ENCODE measurements around the gene ZNF562. TPM values are rescaled to one million over a fixed set of nuclear protein-coding genes. Genes with fewer than 3 reads are reported as not detected.
"Not testable (repeated sequence)": the region's sequence is repeated elsewhere in the genome, so short reads cannot be mapped to it uniquely, and the experiment has no call there.

Gene ZNF562
- total and polyA plus RNA-seq, 8 donors: 3.9 to 22.4 (median 12.3) TPM

GRCh38 chr19:9709305-9709704 lies 34.4 kb upstream of the ZNF562 start:
- no peaks in the 10 kb centered on the region for H3K27me3 ChIP-seq
- H3K27ac ChIP-seq: peak overlapping the region in 1 of 4 donors; percentile 38
- H3K9me3 ChIP-seq: no peaks in the 10 kb centered on the region
- peak in 1 of 4 donors; percentile 79 for ATAC-seq
- WGBS, 2 donors: 11 to 16% methylated on average over 1 of the region's 1 CpG
- DNase-seq: peak in 1 of 6 donors; percentile 21
- no peaks in the 10 kb centered on the region for H3K36me3 ChIP-seq
- H3K4me3 ChIP-seq: no peak overlapping the region
- H3K4me1 ChIP-seq: no peaks in the 10 kb centered on the region
- TF ChIP-seq CTCF (IDR thresholded peaks at IDR 0.05): no peak
- intact Hi-C loops (cut with DNase I): no loop called here
- FAIRE-seq: no peak

GRCh38 chr19:9705836-9706235 lies 30.9 kb upstream of the ZNF562 start:
- Histone ChIP-seq H3K9me3 (no peaks in the 10 kb centered on the region), H3K36me3 (no peaks in the 10 kb centered on the region), H3K27ac (no peak overlapping the region), H3K4me3 (no peak overlapping the region), H3K4me1 (no peaks in the 10 kb centered on the region), H3K27me3 (no peaks in the 10 kb centered on the region)
- DNase-seq (no peak), FAIRE-seq (no peak), ATAC-seq (no peak)
- TF ChIP-seq CTCF (IDR thresholded peaks at IDR 0.05): no peak
- intact Hi-C loops (cut with DNase I): no loop called here
- 76 to 78% methylated on average over 6 of the region's 6 CpGs for WGBS, 2 donors

- H3K9me3 ChIP-seq: no peaks in the 10 kb centered on the region
- ATAC-seq (no peak), DNase-seq (no peak), FAIRE-seq (no peak)
- WGBS, 2 donors: 71 to 76% methylated on average over 6 of the region's 6 CpGs
- intact Hi-C loops (cut with DNase I): no loop called here
- no peaks in the 10 kb centered on the region for H3K27me3 ChIP-seq
- H3K4me3 ChIP-seq: no peak overlapping the region
- TF ChIP-seq CTCF (IDR thresholded peaks at IDR 0.05): no peak
- H3K27ac ChIP-seq: no peak overlapping the region
- no peaks in the 10 kb centered on the region for H3K36me3 ChIP-seq
- no peaks in the 10 kb centered on the region for H3K4me1 ChIP-seq
Measured at GRCh38 chr19:9702186-9702585, 27.3 kb upstream of the ZNF562 start.

GRCh38 chr19:9700229-9700981 lies 25.5 kb upstream of the ZNF562 start:
- no peaks in the 10 kb centered on the region for H3K27me3 ChIP-seq
- ATAC-seq: no peak
- no peak overlapping the region for H3K4me3 ChIP-seq
- WGBS, 2 donors: 83 to 89% methylated on average over 22 of the region's 22 CpGs
- FAIRE-seq: no peak
- TF ChIP-seq CTCF (IDR thresholded peaks at IDR 0.05): no peak
- no peaks in the 10 kb centered on the region for H3K4me1 ChIP-seq
- no peak overlapping the region for H3K27ac ChIP-seq
- DNase-seq: peak in 1 of 6 donors; percentile 30
- intact Hi-C loops (cut with DNase I): no loop called here
- H3K36me3 ChIP-seq: no peaks in the 10 kb centered on the region
- no peaks in the 10 kb centered on the region for H3K9me3 ChIP-seq

- H3K9me3 ChIP-seq; H3K27me3 ChIP-seq; H3K4me1 ChIP-seq; H3K36me3 ChIP-seq; intact Hi-C loops (cut with DNase I); H3K27ac ChIP-seq; ATAC-seq; FAIRE-seq; DNase-seq; H3K4me3 ChIP-seq: not testable (repeated sequence)
- 43 to 50% methylated on average over 4 of the region's 4 CpGs for WGBS, 2 donors
Measured at GRCh38 chr19:9690301-9690700, 15.4 kb upstream of the ZNF562 start.

GRCh38 chr19:9679996-9680395 lies 5.1 kb upstream of the ZNF562 start:
- 89 to 92% methylated on average over 17 to 30 of the region's 30 CpGs for WGBS, 2 donors
- intact Hi-C loops (cut with DNase I): not testable (repeated sequence)

GRCh38 chr19:9675358-9675901 lies 530 bp upstream of the ZNF562 start:
- H3K4me1 ChIP-seq; ATAC-seq; H3K27me3 ChIP-seq; intact Hi-C loops (cut with DNase I); H3K36me3 ChIP-seq; H3K9me3 ChIP-seq; FAIRE-seq: not testable (repeated sequence)
- Histone ChIP-seq H3K27ac (peak overlapping the region; percentile 90 to 97 (median 92)), H3K4me3 (peak overlapping the region; percentile 44 to 85 (median 64))
- peak in 1 of 6 donors; percentile 12 for DNase-seq
- 54 to 56% methylated on average over 20 of the region's 20 CpGs for WGBS, 2 donors

More at GRCh38 chr19:9679996-9680395, 5.1 kb upstream of the ZNF562 start:
- FAIRE-seq, H3K36me3 ChIP-seq, H3K4me3 ChIP-seq, H3K9me3 ChIP-seq, H3K27me3 ChIP-seq, H3K27ac ChIP-seq, DNase-seq, ATAC-seq, H3K4me1 ChIP-seq: not testable (repeated sequence)

Data from pancreas (tissue), 10 donors.